Measurements from ENCODE around the gene WNT3A.

WNT3A gene

GRCh38 chr1:228033376-228033775 lies 26.6 kb downstream of the WNT3A start:
- TF ChIP-seq CTCF (IDR thresholded peaks at IDR 0.05; ENCODE audit: low read depth, low read length, missing control alignments), result no peak
- no peak overlapping the region for H3K4me3 ChIP-seq (replicated peaks; ENCODE audit: low read depth, low read length)
- no peak for DNase-seq (ENCODE audit: extremely low read depth, low read depth)

DNA sequence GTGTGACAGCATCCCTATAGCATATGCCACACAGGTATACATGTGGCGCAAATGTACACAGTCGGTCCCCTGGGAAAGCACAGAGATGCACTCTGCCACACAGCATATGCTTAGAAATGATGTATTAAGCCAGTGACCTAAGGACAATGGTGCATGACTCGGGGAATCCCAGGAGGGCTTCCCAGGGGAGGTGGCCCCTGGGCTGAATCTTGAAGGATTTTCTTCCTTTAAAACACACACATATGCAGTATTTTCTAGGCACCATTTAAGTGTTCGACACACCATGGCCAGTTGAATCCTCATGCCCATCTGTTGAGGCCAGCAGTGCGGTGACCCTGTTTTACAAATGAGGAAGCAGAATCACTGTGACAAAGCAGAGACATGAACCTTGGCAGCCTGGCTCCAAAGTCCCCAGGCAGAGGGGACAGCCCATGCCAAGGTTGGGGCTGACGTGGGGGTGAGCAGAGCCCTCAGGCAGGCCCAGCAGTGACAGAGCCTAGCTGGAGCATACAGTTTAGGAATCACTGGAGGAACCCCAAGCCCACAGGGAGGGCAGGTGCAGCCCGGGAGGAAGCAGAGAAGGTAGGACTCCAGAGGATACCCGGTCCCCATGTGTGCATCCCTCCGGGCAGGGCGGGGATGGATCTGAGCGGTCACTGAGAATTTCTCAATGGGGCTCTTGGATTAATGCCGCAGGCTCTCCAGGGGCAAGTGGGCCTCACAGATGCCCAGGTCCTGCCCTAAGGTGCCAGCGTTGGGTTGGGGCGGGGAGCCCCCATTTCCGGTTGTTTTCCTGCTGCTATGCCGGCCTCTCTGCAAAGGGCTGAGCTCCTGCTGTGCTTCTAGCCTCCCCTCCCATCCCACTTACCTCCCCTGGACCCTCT lies 28.4 kb downstream of the WNT3A start:
- DNase-seq (ENCODE audit: extremely low read depth, low read depth), result no peak
- H3K4me3 ChIP-seq (replicated peaks; ENCODE audit: low read depth, low read length), result no peak overlapping the region
- TF ChIP-seq CTCF (IDR thresholded peaks at IDR 0.05; ENCODE audit: low read depth, low read length, missing control alignments), result no peak

GRCh38 chr1:228035844-228036243 lies 29.0 kb downstream of the WNT3A start:
- no peak for TF ChIP-seq CTCF (IDR thresholded peaks at IDR 0.05; ENCODE audit: low read depth, low read length, missing control alignments)
- DNase-seq (ENCODE audit: extremely low read depth, low read depth), result no peak
- no peak overlapping the region for H3K4me3 ChIP-seq (replicated peaks; ENCODE audit: low read depth, low read length)

- H3K4me3 ChIP-seq (replicated peaks; ENCODE audit: low read depth, low read length), result no peak overlapping the region
- DNase-seq (ENCODE audit: extremely low read depth, low read depth), result no peak
- no peak for TF ChIP-seq CTCF (IDR thresholded peaks at IDR 0.05; ENCODE audit: low read depth, low read length, missing control alignments)
Observed at GRCh38 chr1:228036701-228037231, 30.0 kb downstream of the WNT3A start.

DNA sequence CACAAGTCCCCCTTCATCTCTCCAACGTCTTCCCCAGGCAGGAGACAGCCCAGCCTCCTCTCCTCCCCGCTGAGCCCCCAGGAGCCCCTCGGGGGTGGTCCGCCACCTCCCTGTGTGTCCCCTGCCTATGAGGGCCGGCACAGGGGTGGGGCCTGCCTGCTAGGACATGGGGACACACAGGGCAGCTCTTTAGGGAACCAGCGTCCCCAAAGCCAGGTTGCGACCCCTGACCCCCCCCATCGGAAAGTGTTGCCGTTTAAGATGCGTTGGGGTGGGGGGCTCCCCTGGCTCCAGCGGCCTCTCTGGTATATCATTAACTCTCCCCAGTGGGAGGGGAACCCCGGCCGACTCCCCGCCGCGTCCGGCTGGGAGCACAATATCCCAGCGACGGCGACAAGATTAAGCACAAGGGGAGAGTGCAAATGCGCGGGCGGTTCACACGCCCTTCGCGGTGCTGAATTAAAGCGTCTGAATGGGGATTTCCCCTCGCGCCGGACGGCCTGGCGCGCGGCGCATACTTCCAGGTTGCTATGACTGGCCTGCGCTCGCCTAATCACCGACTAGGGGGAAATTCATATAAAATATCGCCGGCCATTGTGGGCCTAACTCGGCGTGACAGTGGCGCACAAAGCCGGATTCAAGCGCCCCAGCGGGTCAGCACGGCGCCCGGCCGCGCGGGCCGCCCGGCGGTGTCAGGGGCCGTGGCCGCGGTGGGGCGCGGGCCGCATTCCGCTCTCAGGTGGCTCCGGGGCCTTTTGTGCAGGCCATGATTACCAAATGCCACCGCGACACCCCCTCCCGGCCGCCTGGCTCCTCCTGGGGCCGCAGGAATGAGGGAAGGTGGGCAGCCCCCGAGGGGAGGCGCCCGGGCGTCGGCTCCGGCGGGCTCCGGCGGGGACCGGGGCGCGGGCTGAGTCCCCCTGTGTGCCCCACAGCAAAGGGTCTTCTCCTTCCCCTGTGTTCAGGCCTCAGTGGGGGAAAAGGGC lies 30.9 kb downstream of the WNT3A start:
- no peak for TF ChIP-seq CTCF (IDR thresholded peaks at IDR 0.05; ENCODE audit: low read depth, low read length, missing control alignments)
- no peak overlapping the region for H3K4me3 ChIP-seq (replicated peaks; ENCODE audit: low read depth, low read length)
- no peak for DNase-seq (ENCODE audit: extremely low read depth, low read depth)

DNA sequence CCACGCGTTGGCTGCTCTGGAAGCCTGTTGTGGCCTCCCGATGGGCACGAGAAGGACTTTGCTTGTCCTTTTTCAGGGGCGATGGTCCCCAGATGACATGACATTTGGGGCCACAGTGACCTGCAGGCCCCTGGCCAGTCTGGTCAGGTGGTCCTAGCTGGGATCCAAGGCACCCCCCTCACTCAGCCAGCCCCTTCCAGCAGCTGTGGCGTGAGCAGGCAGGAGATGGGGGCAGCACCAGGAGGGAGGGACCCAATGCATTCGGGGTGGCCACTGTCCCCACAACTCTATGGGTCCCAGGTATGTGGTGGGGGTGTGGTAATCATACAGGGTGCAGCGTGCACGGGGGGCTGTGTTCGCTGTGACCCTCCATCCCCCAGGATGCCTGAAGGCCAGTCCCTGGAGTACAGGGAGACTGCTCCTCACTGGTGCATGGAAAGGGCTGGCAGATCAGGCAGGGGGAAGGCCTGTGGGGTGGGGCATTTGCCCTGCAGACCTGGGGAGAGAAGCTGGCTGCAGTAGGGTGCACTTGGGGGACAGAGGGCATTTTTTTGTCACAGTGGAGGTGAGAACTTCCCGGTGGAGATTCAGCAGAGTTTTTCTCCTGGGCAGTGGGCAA lies 31.7 kb downstream of the WNT3A start:
- no peak for TF ChIP-seq CTCF (IDR thresholded peaks at IDR 0.05; ENCODE audit: low read depth, low read length, missing control alignments)
- H3K4me3 ChIP-seq (replicated peaks; ENCODE audit: low read depth, low read length), result no peak overlapping the region
- no peak for DNase-seq (ENCODE audit: extremely low read depth, low read depth)

Data from HFF-Myc (cell line).